Skeletal muscle satellite cell (primary cell): ENCODE measurements around the gene KRTAP13-2. TPM values are rescaled to one million over a fixed set of nuclear protein-coding genes. Genes with fewer than 3 reads are reported as not detected.

ENCODE experiments used
- small RNA-seq: library from RNA; depleted of rRNA; stranded (forward); fragments of <200 nt; gene quantifications from one replicate; pipeline ENCODE3, GENCODE V24; 2012

Gene KRTAP13-2

Small RNA genes lying within 50 kb of the gene (small RNA-seq; reads per million reads assigned to genes)
- not detected for gene KRTAP23-1
- not detected for gene MIR4327
